Activated CD8-positive, alpha-beta T cell treated with anti-CD3 and anti-CD28 coated beads, Interleukin-2, amount 10 ng/mL, durations not matched to agents 7 days and 5 days (primary cell): ENCODE data around the gene PLCD3. TPM values are rescaled to one million over a fixed set of nuclear protein-coding genes. Genes with fewer than 3 reads are reported as not detected.

Experiments used
- ATAC-seq: fragments of 150-1000 bp; cut with Tn5 transposase; one replicate; pipeline ENCODE4 v1.10.0; 2021; ENCODE audit warnings: moderate library complexity
- CTCF ChIA-PET: fragments of 350-600 bp; sonication (Branson Sonifier 250); formaldehyde crosslinking; loops from one replicate; lab custom pipeline; 2021; ENCODE audit warnings: antibody characterized with exemption; lab: Charles Lee
- POLR2A ChIA-PET: fragments of 350-600 bp; sonication (Branson Sonifier 250); formaldehyde crosslinking; loops from one replicate; lab custom pipeline; 2021; ENCODE audit warnings: antibody characterized with exemption; lab: Charles Lee
- DNase-seq: peaks from one replicate; pipeline ENCODE4 v3.0.0-alpha.2; 2020
- H3K27ac Mint-ChIP-seq: one replicate; pipeline ENCODE4 v1.8.0; 2021; ENCODE audit warnings: mild to moderate bottlenecking, mixed read lengths
- H3K27me3 Mint-ChIP-seq: one replicate; pipeline ENCODE4 v1.8.0; 2021; ENCODE audit warnings: low read depth, mixed read lengths
- H3K36me3 Mint-ChIP-seq: one replicate; pipeline ENCODE4 v1.8.0; 2021; ENCODE audit warnings: low read depth, mixed read lengths
- H3K4me1 Mint-ChIP-seq: one replicate; pipeline ENCODE4 v1.8.0; 2021; ENCODE audit warnings: low read depth, mixed read lengths
- H3K4me3 Mint-ChIP-seq: one replicate; pipeline ENCODE4 v1.8.0; 2021; ENCODE audit warnings: mild to moderate bottlenecking, mixed read lengths
- H3K9me3 Mint-ChIP-seq: one replicate; pipeline ENCODE4 v1.8.0; 2022; ENCODE audit warnings: mixed read lengths; ENCODE audit not compliant: insufficient read depth
- total RNA-seq, 2 experiments: library from RNA; stranded (reverse); gene quantifications; one replicate each; pipeline ENCODE4 v1.2.3, GENCODE V29; 2021

The PLCD3 gene
- 1 to 10 TPM; 4.3 to 4.6 TPM for total RNA-seq

GRCh38 chr17:45132320-45132571 is at the start of gene PLCD3:
PLCD3 (minus strand) TSS chr17:45132515; CDS start chr17:45132410, 105 bp downstream.
- Mint-ChIP-seq H3K4me3 (peak within 1 kb of the TSS; percentile 87), H3K4me1 (peaks cover 22% of the 10 kb centered on the region), H3K9me3 (no peaks in the 10 kb centered on the region), H3K36me3 (no peaks in the 10 kb centered on the region), H3K27ac (peak within 1 kb of the TSS; percentile 78), H3K27me3 (peaks cover 10% of the 10 kb centered on the region)
- no peak for ATAC-seq
- CTCF ChIA-PET, result interaction anchor here (0.7 to 10.8 kb wide), 7 partner anchors 18 to 81 kb away, joined by 3 to 365 read pairs (median 3); partner anchors contain the start of genes DCAKD, HEXIM2 and NMT1
- POLR2A ChIA-PET, result no interaction called here
- no peak for DNase-seq

GRCh38 chr17:45177563-45177962 is 45.2 kb upstream of the PLCD3 start:
- H3K27me3 Mint-ChIP-seq, result no peaks in the 10 kb centered on the region
- ChIA-PET CTCF (interaction anchor here (2.7 kb wide), 1 partner anchor 42 kb away, joined by 17 read pairs; the partner anchor contains the start of gene ACBD4), POLR2A (no interaction called here)
- H3K4me1 Mint-ChIP-seq, result peaks cover 6% of the 10 kb centered on the region
- DNase-seq, result no peak
- H3K4me3 Mint-ChIP-seq, result no peak overlapping the region
- no peaks in the 10 kb centered on the region for H3K36me3 Mint-ChIP-seq
- no peak for ATAC-seq
- no peak overlapping the region for H3K27ac Mint-ChIP-seq
- H3K9me3 Mint-ChIP-seq, result no peaks in the 10 kb centered on the region

- Mint-ChIP-seq H3K4me1 (peaks cover 23% of the 10 kb centered on the region), H3K27ac (no peak overlapping the region), H3K27me3 (no peaks in the 10 kb centered on the region), H3K36me3 (no peaks in the 10 kb centered on the region), H3K4me3 (no peak overlapping the region), H3K9me3 (no peaks in the 10 kb centered on the region)
- ATAC-seq (no peak), DNase-seq (no peak)
- CTCF ChIA-PET, result interaction anchor here (1.1 to 1.6 kb wide), 3 partner anchors 23 to 40 kb away, joined by 3 to 12 read pairs (median 7); partner anchors contain the start of gene ACBD4
- POLR2A ChIA-PET, result interaction anchor here (1.2 kb wide), 1 partner anchor 19 kb away, joined by 3 read pairs; no protein-coding TSS in a partner anchor
These were observed 43.4 kb upstream of the PLCD3 start for GRCh38 chr17:45175759-45176115.

DNA sequence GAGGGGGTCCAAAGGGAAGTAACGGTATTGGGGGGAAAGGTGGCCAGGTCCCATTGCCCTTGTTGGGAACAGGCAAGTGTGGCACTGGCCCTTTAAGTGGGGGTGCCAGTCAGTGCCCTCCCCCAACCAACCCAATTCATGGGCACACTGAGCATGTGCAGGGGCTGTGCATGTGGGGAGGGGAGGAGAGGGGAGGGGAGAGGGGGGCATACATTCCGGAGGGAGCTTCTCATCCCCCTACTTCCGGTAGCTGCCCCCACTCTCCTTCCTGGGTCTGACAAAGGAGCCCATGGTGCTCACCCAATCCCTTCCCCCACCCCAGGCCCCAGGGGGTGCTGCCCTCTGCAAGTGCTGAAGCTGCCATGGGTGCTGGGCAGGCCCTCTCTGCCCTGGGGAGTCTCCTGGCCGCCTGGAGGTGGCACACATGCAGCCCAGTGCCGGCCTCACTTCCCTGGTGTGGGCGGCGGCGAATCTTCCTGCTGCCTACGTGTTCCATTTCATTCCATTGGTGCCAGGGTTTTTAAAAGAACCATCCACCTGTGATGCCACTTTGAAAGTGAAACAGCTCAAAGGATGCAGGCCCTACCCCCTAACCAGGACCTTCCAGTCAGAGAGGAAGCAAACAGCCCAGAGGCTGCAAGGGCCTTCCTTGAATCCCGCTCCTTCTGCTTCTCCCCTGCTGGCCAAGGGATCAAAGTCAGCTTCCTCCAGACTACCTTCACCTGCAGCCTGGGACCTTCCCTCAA is 40.4 kb upstream of the PLCD3 start:
- CTCF ChIA-PET, result interaction anchor here (0.7 to 5.2 kb wide), 11 partner anchors 11 to 105 kb away, joined by 3 to 62 read pairs (median 7); partner anchors contain the start of genes ACBD4, HEXIM1 and HEXIM2
- peak; percentile 79 for ATAC-seq
- H3K9me3 Mint-ChIP-seq, result no peaks in the 10 kb centered on the region
- no peaks in the 10 kb centered on the region for H3K36me3 Mint-ChIP-seq
- peaks cover 23% of the 10 kb centered on the region for H3K4me1 Mint-ChIP-seq
- peak overlapping the region; percentile 96 for H3K27ac Mint-ChIP-seq
- DNase-seq, result peak; percentile 68
- POLR2A ChIA-PET, result interaction anchor here (0.9 to 4.0 kb wide), 11 partner anchors 9 to 144 kb away, joined by 3 to 44 read pairs (median 4); partner anchors contain the start of genes FMNL1, HEXIM1, HEXIM2 and MAP3K14
- H3K4me3 Mint-ChIP-seq, result peak overlapping the region; percentile 65
- no peaks in the 10 kb centered on the region for H3K27me3 Mint-ChIP-seq

- Mint-ChIP-seq H3K27ac (peak overlapping the region; percentile 96), H3K4me3 (no peak overlapping the region)
These were observed 39.9 kb upstream of the PLCD3 start for GRCh38 chr17:45172232-45172540.

DNA sequence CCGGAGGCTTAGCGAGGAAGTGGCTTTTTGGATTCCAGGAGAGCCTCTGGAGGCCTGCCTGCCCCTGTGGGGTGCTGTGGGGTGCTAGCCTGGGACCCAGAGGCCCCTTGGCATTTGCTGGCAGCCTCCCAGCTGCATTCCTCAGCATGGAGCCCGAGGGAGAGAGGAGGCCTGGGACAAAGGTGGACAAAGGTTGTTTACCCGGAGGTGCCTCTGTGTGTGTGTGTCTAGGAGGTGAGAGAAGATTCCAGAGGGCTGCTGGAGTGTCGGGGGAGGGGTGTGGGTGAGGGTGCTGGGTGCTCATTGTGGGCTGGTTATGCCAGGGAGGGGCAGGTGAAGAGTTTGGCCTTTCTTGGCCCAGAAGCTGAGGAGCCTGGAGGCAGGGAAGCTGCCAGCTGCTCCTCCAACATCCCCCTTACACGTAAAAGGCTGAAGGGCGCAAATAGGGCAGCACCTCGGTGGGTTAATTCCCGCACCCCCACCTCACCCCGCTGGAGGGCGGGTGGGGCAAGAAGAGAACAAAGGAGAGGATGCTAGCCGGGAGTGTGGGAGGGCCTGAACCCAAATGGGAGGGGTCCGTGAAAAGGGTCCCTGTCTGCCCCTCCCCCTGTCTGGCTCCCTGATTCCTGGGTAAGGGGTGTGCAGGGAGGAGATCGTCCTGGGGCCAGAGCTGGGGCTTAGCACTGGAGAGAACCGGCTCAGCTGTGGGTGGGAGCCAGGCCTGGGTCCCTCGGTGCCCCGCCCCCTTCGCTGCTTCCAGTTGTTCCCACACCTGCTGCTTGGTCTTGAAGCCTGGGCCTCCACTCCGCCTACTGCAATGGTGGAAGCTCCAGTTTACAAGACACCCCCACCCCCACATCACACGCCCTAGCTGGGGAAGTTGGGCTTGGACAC is 39.3 kb upstream of the PLCD3 start:
- DNase-seq (no peak), ATAC-seq (no peak)
- no peaks in the 10 kb centered on the region for H3K27me3 Mint-ChIP-seq
- peaks cover 23% of the 10 kb centered on the region for H3K4me1 Mint-ChIP-seq
- H3K4me3 Mint-ChIP-seq, result no peak overlapping the region
- ChIA-PET CTCF (interaction anchor here (0.7 to 5.2 kb wide), 6 partner anchors 16 to 258 kb away, joined by 3 to 62 read pairs (median 20); partner anchors contain the start of genes ACBD4 and HEXIM1), POLR2A (interaction anchor here (1.1 to 4.0 kb wide), 6 partner anchors 7 to 54 kb away, joined by 3 to 44 read pairs (median 12); partner anchors contain the start of genes HEXIM1 and HEXIM2)
- H3K9me3 Mint-ChIP-seq, result no peaks in the 10 kb centered on the region
- H3K27ac Mint-ChIP-seq, result peak overlapping the region; percentile 96
- H3K36me3 Mint-ChIP-seq, result no peaks in the 10 kb centered on the region

More at GRCh38 chr17:45172232-45172540, 39.9 kb upstream of the PLCD3 start:
- H3K4me1 Mint-ChIP-seq, result peaks cover 23% of the 10 kb centered on the region
- ChIA-PET POLR2A (interaction anchor here (1.0 to 4.0 kb wide), 8 partner anchors 8 to 145 kb away, joined by 3 to 44 read pairs (median 6); partner anchors contain the start of genes FMNL1, HEXIM1, HEXIM2 and MAP3K14), CTCF (interaction anchor here (0.7 to 5.2 kb wide), 5 partner anchors 22 to 105 kb away, joined by 3 to 62 read pairs (median 38); partner anchors contain the start of genes ACBD4 and HEXIM1)
- DNase-seq (no peak), ATAC-seq (no peak)
- H3K27me3 Mint-ChIP-seq, result no peaks in the 10 kb centered on the region
- no peaks in the 10 kb centered on the region for H3K36me3 Mint-ChIP-seq
- H3K9me3 Mint-ChIP-seq, result no peaks in the 10 kb centered on the region

DNA sequence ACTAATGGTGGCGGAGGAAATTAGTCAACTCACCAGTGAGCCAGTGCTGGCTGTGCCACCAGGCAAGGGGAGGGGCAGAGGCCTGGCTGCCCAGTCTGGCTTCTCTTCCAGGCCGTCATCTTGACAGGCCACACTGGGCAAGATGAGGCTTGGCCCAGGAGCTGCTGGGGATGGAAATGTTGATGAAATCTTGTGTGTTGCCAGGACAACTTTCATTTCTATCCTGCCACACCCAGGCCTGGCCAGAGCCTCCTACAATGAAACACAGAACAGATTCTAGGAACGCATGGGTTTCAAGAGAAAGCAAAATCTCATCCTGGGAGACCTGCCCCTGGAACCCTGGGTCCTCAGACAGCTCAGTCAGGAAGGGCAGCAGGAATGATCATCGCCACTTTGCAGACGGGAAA is 38.6 kb upstream of the PLCD3 start:
- H3K36me3 Mint-ChIP-seq, result no peaks in the 10 kb centered on the region
- ChIA-PET POLR2A (interaction anchor here (1.1 to 4.0 kb wide), 3 partner anchors 10 to 55 kb away, joined by 3 to 36 read pairs (median 15); partner anchors contain the start of genes HEXIM1 and HEXIM2), CTCF (interaction anchor here (1.0 to 5.2 kb wide), 5 partner anchors 15 to 258 kb away, joined by 3 to 62 read pairs (median 38); partner anchors contain the start of genes ACBD4 and HEXIM1)
- ATAC-seq (no peak), DNase-seq (no peak)
- no peaks in the 10 kb centered on the region for H3K27me3 Mint-ChIP-seq
- H3K4me1 Mint-ChIP-seq, result peaks cover 23% of the 10 kb centered on the region
- H3K9me3 Mint-ChIP-seq, result no peaks in the 10 kb centered on the region
- H3K4me3 Mint-ChIP-seq, result no peak overlapping the region
- peak overlapping the region; percentile 81 for H3K27ac Mint-ChIP-seq

GRCh38 chr17:45170280-45170930 is 38.1 kb upstream of the PLCD3 start:
- CTCF ChIA-PET, result interaction anchor here (1.0 to 5.2 kb wide), 5 partner anchors 15 to 259 kb away, joined by 3 to 62 read pairs (median 38); partner anchors contain the start of genes ACBD4 and HEXIM1
- no peaks in the 10 kb centered on the region for H3K36me3 Mint-ChIP-seq
- ATAC-seq (no peak), DNase-seq (no peak)
- peaks cover 24% of the 10 kb centered on the region for H3K4me1 Mint-ChIP-seq
- no peak overlapping the region for H3K4me3 Mint-ChIP-seq
- H3K27ac Mint-ChIP-seq, result peak overlapping the region; percentile 81
- H3K27me3 Mint-ChIP-seq, result no peaks in the 10 kb centered on the region
- no peaks in the 10 kb centered on the region for H3K9me3 Mint-ChIP-seq
- POLR2A ChIA-PET, result interaction anchor here (2.7 to 4.0 kb wide), 2 partner anchors 9 to 22 kb away, joined by 15 to 36 read pairs; partner anchors contain the start of genes HEXIM1 and HEXIM2

DNA sequence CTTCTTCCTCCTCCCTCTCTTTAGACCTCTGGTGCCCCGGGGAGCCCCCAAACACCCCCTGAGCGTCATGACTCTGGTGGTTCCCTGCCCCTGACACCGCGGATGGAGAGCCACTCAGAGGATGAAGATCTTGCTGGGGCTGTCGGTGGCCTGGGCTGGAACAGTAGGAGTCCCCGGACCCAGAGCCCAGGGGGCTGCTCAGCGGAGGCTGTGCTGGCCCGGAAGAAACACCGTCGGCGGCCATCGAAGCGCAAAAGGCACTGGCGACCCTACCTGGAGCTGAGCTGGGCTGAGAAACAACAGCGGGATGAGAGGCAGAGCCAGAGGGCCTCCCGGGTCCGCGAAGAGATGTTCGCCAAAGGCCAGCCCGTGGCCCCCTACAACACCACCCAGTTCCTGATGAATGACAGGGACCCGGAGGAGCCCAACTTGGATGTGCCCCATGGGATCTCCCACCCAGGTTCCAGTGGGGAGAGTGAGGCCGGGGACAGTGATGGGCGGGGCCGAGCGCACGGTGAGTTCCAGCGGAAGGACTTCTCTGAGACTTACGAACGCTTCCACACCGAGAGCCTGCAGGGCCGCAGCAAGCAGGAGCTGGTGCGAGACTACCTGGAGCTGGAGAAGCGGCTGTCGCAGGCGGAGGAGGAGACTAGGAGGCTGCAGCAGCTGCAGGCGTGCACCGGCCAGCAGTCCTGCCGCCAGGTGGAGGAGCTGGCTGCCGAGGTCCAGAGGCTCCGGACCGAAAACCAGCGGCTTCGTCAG is 36.9 kb upstream of the PLCD3 start:
- no peak for DNase-seq
- Mint-ChIP-seq H3K27ac (no peak overlapping the region), H3K4me1 (peaks cover 32% of the 10 kb centered on the region), H3K27me3 (no peaks in the 10 kb centered on the region), H3K4me3 (no peak overlapping the region), H3K9me3 (no peaks in the 10 kb centered on the region), H3K36me3 (no peaks in the 10 kb centered on the region)
- no peak for ATAC-seq
- POLR2A ChIA-PET, result interaction anchor here (2.7 to 4.0 kb wide), 2 partner anchors 8 to 20 kb away, joined by 15 to 36 read pairs; partner anchors contain the start of genes HEXIM1 and HEXIM2
- CTCF ChIA-PET, result interaction anchor here (1.0 to 5.2 kb wide), 2 partner anchors 19 to 34 kb away, joined by 3 to 62 read pairs; partner anchors contain the start of genes ACBD4 and HEXIM1

DNA sequence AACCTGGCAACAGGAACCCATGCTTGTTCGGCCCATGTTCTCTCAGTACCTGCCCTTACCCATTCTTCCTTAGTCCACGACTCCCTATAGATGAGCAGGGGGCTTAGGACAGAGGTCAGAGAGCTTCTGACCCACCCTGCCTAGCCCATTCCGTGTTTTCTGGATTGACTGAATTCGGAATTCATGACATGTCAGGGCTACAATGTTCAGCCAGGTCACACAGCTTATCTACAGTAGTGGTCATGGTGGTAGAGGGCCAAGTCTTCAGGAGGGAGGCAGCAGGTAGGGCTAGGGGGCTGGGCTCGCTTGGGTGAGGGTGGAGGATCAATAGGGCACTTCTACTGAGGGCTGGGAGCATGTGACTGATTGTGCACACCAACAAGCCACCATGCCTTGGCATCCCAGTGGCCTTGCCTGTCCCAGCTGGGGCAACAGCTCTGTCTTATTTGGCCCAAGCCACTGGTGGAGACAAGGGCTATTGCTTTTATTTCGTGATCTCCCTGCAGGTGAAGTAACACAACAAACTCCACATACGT is 32.5 kb upstream of the PLCD3 start:
- no peak overlapping the region for H3K4me3 Mint-ChIP-seq
- H3K27ac Mint-ChIP-seq, result no peak overlapping the region

More for the DNA sequence above, 32.5 kb upstream of the PLCD3 start:
- ChIA-PET CTCF (interaction anchor here (1.0 to 8.8 kb wide), 3 partner anchors 14 to 33 kb away, joined by 4 to 225 read pairs (median 122); partner anchors contain the start of genes ACBD4 and HEXIM1), POLR2A (interaction anchor here (0.7 to 1.8 kb wide), 2 partner anchors 8 to 17 kb away, joined by 5 to 8 read pairs; partner anchors contain the start of gene HEXIM1)
- H3K4me1 Mint-ChIP-seq, result peaks cover 25% of the 10 kb centered on the region
- DNase-seq, result no peak
- H3K36me3 Mint-ChIP-seq, result peaks cover 9% of the 10 kb centered on the region
- no peak for ATAC-seq
- H3K27me3 Mint-ChIP-seq, result no peaks in the 10 kb centered on the region
- H3K9me3 Mint-ChIP-seq, result no peaks in the 10 kb centered on the region
